CD4-positive, alpha-beta T cell treated with Interleukin-15 for 4 hours (primary cell): Measurements from ENCODE around the gene GANAB.
"Not testable (repeated sequence)": the region's sequence is repeated elsewhere in the genome, so short reads cannot be mapped to it uniquely, and the experiment has no call there.

Experiments
- DNase-seq: peaks from one replicate; pipeline ENCODE4 v3.0.0-alpha.2; 2020; ENCODE audit warnings: low spot score

Gene GANAB

DNA sequence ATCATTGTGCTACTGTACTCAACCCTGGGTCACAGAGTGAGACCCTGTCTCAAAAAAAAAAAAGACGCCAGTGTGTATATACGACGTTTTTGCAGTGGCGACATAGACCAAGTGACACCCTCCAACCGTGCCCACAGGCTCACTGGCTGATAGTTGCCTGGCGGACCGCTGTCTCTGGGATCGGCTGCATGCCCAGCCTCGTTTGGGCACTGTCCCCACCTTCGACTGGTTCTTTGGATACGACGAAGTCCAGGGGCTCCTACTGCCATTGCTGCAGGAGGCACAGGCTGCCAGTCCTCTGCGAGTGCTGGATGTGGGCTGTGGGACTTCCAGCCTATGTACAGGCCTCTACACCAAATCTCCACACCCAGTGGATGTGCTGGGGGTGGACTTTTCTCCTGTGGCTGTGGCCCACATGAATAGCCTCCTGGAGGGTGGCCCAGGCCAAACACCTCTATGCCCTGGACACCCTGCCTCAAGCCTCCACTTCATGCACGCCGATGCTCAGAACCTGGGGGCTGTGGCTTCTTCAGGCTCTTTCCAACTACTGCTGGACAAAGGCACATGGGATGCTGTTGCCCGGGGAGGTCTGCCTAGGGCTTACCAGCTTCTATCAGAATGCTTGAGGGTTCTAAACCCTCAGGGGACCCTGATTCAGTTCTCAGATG lies 20.0 kb upstream of the GANAB start:
- DNase-seq, result no peak

DNA sequence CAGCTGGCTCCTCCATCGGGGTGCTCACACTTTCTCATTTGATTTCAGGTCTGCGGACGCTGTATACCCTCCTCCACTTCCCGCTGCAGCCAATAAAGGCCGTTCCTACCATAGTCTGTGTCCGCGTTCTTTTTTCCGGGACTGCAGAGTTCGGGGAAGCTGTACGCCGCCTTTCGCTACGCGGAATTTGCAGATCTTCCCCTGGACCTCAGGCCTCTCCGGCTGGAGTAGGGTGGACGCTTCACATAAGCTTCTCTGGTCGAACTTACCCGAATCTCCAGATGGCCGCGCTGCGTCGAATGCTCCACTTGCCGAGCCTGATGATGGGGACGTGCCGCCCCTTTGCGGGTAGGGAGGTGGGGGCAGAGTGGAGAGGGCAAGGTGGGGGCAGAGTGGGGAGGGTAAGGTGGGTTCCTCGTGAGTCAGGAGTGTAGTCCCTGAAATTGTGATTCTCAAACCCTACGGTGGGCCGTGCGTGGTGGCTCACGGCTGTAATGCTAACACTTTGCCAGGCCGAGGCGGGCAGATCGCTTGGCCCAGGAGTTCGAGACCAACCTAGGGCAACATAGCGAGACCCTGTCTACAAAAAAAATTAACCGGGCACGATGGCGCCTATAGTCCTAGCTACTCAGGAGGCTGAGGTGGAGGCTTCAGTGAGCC lies 19.3 kb upstream of the GANAB start:
- peak; percentile 72 for DNase-seq

DNA sequence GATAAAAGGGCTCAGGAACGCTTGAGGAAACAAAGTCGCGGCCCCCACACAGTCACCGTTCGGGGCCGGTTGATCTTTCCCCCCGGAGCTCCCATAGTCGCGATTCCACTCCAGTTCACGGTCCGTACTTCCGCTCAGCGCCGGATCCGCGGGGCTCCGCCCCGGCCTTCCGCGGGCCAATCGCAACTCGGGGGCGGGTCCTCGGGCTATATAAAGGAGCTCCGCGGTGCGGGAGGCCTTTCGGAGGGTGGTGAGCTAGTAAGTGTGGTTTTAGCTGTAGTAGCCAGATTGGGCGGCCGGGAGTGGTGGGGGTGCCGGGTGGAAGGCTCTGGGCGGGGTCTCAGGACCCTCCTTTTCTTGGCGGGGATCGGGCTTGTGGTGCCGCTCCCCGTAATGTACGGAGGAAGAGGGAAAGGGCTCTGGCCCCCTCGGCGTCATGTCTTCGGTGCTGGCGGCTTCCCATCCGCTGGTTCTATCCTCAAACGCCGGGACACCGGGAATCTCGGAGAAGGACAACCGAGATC lies 18.7 kb upstream of the GANAB start, which contains the start of the genes C11orf98 and CSKMT:
Gene C11orf98 (minus strand): TSS at position 136 of the 524 bp plus-strand sequence. CDS start 41 bp downstream, at position 95.
Gene CSKMT (plus strand): TSS at position 238 of the 524 bp plus-strand sequence. CDS start 568 bp downstream, outside the sequence.
- DNase-seq, result peak; percentile 96

DNA sequence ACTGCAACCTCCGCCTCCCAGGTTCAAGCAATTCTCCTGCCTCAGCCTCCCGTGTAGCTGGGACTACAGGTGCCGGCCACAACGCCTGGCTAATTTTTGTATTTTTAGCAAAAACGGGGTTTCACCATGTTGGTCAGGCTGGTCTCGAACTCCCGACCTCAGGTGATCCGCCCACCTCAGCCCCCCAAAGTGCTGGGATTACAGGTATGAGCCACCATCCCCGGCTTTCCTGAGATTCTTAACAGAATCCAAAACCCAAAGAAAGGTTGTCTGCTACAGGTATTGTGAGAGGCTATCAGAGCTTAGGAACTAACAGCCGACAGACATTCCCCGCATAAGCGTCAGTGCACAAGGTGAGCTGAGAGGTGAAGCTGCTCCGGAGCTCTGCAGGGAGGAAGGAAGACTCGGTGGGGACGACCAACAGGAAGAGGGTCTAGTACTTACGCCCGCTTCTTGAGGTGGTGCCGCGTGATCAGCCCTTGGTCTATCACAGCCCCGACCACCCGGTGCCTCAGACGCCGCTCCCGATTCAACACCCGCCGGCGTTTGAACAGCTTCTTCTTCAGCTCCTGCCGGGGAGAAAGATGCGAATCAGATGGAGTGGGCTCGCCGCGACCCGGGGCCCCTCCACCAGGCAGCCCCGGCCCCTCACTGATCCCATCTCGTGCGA lies 18.1 kb upstream of the GANAB start:
- DNase-seq, result peak; percentile 50

DNA sequence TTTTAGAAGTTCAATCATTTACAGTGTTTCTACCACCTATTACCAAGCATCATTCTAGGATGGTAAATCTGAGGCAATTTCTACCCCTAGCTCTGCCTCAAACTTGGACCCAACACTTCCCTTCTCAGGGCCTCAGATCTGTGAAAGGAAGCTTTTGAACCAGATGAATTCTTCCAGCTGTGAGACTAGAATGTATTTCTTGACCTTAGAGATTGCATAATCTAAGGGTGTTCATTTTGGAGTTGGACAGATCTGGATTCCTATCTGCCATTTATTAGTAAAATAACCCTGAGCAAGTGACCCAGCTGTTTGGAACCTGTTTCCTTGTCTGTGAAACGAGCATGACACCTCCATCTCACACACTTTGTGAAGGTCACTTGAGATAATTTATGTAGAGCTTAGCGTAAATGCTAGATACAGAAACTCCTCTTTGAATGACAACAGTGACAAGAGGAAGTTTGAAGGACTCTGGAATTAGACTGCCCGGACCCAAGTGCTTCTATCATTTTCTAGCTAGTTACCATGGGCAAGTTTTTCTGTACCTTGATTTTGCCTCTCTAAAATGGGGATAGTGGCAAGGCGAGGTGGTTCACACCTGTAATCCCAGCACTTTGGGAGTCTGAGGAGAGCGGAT lies 10.5 kb upstream of the GANAB start:
- no peak for DNase-seq

DNA sequence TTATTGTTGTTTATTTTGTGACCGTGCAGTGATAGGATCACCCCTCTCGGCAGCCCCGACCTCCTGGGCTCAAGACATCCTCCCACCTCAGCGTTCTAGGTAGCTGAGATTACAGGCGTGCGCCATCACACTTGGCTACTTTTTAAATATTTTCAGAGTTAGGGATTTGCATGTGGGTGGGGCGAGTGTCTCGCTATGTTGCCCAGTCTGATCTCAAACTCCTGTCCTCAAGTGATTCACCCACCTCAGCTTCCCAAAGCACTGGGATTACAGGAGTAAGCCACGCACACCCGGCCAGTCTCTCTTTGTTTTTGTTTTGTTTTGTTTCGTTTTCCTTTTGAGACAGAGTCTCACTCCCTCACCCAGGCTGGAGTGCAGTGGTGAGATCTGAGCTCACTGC lies 7.9 kb upstream of the GANAB start:
- DNase-seq, result no peak

DNA sequence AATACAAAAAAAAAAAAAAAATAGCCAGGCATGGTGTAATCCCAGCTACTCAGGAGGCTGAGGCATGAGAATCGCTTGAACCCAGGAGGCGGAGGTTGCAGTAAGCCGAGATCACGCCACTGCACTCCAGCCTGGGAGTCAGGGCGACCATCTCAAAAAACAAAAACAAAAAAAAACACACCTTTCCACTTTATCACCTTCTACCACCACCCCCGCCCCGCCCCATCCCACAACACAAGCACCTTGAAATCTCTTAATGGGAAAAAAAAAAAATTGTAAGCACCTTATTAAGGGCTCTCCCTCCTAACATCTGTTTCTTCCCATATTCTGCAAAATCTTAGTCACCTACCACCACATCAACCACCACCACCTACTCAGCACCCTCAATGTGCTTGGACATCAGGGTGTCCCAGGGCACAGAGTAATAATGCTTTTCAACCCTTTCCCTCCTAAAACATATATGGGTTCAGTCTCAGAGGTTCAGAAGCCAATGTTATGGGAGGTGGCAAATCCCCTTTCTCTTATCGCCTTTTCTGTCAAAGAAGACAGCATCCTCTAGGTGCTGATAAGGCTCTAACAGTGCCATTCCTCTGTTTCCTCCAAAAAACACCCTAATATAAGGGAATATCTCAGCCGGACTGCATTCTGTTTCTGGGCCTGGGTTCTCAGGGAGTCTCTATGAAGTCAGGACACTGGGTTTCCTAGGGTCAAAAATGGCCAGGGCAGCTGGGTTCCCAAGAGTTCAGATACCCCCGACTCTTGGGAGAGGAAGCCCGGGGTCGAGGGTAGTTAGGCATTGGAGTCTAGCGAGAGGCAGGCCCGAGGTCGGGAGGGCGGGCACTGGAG lies 6.0 kb upstream of the GANAB start:
- DNase-seq, result peak; percentile 75

DNA sequence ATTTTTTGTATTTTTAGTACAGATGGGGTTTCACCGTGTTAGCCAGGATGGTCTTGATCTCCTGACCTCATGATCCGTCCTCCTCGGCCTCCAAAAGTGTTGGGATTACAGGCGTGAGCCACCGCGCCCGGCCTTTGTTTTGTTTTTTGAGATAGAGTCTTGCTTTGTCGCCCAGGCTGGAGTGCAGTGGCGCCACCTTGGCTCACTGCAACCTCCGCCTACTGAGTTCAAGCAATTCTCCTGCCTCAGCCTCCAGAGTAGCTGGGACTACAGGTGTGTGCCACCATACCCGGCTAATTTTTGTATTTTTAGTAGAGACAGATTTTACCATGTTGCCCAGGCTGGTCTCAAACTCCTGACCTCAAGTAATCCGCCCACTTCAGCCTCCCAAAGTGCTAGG lies 3.9 kb upstream of the GANAB start:
- not testable (repeated sequence) for DNase-seq

DNA sequence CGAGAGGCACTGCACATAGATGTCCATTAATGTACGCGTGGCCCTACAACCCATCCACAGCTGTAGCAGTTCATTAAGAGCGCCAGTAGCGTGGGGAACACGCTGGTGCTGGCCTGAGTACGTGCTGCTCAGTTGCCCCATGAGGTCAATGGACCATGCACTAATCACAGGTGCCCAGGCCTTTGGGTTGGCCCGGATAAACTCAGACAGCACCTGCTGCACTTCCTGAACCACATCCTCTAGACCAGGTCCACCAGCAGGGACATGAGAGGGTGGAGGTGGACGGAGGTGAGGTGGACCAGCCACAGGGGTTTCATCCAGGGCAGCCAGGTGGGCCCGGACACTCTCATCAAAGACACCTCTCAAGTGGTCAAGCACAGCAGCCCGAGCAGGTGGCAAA lies 3.1 kb upstream of the GANAB start:
- DNase-seq, result no peak

DNA sequence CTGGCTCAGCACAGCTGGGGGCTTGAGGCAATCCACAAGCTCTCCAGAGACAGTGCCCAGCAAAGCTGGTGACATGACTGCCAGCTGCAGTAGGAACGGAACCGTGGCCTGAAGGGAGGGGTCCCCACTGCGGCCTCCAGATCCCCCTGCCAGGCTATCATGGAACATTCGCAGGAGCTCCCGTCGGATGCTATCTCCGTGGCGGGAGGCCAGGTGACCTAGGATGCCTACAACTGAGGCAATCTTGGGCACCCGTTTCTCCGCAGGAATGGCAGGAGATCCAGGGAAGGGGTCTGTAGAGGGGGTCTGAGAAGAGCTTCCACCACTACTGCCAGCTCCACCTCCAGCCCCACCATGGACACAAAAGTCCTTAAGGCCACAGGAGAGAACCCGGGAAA lies 2.6 kb upstream of the GANAB start:
- no peak for DNase-seq

DNA sequence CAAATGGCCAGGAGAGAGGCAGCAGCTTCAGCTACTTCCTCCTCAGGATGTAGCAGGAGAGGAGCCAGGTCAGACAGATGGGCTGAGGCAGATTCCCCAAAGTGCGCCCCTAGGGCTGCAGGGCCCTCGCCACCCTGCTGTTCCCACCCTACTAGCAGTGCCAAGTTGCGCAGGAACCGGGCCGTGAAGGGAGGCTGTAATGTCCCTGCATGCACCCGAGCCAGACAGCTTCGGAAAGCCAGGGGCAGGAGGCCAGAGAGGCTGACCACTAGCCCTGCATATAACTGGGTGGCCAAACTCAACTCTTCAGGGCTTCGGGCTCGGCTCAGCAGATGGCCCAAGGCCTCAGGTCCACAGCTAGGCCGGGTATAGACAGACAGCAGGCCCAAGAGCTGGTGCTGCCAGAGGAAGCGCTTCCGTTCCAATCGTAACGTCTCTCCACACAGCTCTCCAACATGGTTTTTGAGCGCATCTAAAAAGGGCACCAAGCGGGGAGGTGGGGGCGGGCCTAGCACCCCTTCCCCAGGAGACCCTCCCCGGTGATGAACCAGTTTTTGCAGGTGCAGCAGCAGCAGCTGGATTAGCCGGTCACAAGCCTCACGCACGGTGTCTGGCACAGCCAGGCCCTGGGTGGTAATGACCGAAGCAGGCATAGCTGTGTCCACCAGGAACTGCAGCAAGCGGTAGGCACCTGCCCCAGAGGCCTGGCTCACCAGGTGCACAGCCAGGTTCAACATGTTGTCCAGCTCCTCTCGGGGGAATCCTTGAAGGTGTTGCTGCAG lies 2.0 kb upstream of the GANAB start:
- DNase-seq, result no peak

DNA sequence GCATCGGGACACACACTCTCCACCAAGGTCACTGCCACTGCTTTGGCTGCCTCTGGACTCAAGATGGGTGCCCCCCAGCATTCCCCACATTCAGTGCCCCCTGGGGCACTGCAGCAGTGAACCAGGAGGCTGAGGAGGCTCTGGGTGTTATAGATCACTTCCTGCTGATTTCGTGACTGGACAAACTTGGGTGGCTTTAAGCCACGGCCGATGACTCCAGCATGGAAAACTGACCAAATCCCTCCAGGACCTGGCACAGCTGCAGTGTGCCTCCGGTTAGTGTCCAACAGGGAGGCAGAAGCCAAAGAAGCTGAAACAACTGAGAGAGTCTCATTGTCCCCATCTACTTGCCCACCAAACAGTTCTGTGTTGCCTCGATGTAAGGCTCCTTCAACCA lies 1.2 kb upstream of the GANAB start:
- no peak for DNase-seq

DNA sequence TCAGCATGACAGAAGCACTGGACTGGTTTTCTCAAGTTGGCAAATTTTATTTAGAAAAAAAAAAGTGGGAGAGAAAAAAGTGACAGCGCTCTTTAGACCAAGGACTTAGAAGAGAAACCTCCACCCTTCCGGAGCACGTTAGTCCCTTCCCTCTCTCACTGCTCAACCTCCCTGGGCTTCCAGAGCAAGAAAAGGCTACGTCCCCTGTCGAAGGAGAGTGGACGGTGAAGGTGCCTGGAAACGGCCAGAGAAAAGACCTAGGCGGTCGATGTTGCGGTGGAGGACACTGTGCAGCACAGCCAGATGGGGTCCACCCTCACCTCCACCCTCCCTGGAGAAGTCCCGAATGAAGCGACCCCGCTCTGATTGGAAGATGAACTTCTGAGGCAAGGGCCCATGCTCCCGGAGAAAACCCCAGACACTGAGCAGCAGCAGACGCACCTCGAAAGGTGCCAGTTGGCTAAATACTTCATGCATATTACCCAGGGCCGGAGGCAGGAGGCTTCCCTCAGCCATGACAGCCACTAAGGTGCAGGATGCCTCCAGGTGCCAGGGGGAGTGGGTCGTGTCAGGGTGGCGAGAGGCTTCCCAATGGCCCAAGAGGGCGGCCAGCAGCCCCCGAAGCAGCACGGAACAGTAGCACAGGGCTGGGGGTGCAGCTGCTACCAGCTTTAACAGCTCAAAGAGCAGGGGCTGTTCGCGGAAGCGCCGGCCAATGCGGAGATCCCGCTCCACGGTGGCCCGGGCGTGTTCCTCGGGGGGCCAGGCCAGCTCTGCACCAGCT lies 604 bp upstream of the GANAB start:
- no peak for DNase-seq

DNA sequence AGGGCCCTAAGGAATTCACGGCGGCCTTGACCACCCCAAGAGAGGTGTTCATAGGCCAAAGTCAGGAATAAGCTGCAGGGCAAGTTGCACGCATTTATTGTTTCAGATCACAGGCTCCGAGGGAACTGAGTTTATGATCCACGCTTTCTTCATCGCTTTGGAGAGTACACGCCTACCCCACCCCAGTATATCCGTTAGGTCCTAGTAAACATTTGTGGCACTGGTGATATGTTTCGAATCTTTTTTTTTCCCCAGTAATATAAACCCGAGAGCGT lies 805 bp downstream of the GANAB start:
- no peak for DNase-seq

DNA sequence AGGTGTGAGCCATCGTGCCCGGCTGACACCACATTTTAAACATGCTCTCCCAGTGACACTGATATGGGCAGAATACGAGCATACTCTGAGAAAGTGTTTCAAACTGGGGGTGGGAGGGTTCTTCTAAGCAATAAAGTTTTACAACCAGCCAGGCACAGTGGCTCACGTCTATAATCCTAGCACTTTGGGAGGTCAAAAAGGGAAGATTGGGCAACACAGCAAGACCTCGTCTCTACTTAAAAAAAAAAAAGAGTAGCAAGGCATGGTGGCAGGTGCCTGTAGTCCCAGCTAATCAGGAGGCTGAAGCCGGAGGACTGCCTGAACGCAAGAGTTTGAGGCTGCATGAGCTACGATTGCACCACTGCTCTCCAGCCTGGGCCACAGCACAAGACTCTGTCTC lies 2.2 kb downstream of the GANAB start:
- no peak for DNase-seq

DNA sequence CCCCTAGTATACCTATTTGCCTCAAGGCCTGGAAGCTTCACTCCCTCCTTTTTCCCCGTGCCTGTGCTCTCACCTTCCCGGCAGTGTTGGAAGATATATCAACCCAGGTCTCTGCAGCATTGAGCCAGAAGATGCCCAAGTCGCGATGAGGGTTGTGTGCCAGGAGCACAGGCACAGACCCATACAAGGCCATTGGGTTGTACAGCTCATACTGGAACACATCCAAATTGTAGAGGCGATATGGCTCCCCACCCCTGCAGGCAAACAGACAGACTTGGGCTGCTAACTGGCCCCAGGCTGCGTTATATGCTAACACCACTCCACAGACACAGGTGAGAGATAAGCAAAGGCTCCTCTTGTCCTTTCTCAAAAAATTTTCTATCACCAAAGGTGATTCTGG lies 13.9 kb downstream of the GANAB start:
- DNase-seq, result no peak

DNA sequence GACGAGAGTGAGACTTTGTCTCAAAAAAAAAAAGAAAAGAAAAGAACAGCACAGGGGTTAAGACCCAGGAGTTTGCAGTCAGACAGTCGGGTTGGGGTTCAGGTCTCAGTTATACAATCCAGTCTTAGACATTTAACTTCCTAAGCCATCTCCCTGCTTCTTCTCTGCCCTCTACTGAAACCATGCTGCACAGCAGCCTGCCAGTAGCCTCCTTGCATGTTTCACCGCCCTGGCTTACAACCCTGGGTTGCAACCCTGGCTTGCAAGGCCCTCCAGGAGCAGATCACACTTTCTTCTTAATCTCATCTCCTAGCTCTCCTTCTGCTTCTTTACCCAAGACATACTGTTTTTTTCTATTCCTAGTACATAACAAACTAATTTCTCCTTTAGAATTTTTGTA lies 18.7 kb downstream of the GANAB start:
- DNase-seq, result no peak

DNA sequence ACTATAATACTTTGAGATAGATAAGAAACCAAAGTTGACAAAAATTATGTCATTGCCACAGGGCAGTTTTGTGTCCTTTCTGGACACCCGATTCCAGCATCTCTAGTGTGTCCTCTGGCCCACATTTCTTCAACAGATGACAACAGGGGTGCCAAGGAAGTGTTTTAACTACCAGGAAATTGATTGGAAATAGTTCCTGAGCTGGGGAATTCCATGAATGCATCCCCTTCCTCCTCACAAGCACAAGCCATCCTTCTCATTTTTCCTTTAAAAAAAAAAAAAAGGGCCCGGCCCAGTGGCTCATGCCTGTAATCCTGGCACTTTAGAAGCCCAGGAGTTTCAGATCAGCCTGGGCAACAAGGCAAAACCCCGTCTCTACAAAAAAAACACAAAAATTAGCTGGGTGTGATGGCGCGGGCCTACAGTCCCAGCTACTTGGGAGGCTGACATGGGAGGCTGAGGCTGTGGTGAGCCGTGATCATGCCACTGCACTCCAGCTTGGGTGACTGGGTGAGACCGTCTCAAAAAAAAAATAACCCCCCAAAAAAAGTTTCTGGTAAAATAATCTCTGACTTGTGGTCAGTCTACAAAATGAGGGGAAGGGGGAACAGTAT lies 23.8 kb downstream of the GANAB start:
- no peak for DNase-seq

DNA sequence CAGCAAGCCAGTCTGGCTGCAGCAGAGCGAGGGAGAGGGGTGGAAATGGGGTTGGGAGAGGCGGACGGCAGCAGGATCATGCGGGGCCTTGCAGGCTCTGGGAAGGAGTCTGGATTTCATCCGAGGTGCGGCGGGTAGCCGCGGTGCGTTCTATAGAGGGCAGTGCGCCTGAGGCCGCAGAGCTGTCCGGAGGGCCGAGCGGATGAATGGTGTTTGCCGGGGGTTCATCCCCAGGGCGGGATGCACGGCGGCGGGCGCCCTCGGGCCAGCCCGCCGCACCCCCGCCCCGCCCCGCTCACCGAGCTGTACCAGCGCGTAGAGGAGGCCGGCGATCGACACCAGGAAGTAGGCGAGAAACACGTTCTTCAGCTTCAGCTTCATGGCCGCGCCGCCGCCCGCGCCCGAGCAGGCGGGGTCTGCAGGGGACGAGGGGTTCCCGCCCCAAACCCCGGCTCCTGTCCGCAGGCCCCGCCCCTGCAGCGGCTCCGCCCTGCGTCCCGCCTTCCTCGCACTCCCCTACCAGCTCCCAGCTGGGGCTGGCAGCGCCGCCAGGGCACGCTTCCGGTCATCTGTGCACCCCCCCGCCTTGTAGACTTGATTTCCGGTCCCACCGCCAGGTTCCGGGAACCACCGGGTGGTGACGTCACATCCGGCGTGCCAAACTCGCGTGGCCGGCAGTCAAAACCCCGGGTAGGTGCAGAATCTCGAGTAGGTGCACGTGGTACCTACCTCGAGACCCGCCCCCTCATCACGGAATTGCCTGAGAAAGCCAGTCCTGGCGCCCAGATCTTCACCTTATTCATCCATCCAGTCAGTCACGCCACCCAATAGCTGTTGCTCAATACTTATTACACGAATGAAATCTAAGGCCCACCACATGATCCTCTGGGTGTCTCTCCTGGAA lies 24.6 kb downstream of the GANAB start, which contains the start of gene B3GAT3:
Gene B3GAT3 (minus strand): TSS at position 420 of the 904 bp plus-strand sequence. CDS start 39 bp downstream, at position 381.
- peak; percentile 96 for DNase-seq
